Erythroblast (primary cell): ENCODE measurements around the gene ITPR1.

ENCODE experiments used
- GATA1 ChIP-seq: IDR thresholded peaks from 2 replicates; pipeline ENCODE4 v1.6.1; 2011; ENCODE audit warnings: low read depth, mild to moderate bottlenecking, control low read depth, low read length, moderate library complexity
- POLR2A ChIP-seq: IDR thresholded peaks from 2 replicates; pipeline ENCODE4 v1.6.1; 2011; ENCODE audit warnings: mild to moderate bottlenecking, low read length

DNA sequence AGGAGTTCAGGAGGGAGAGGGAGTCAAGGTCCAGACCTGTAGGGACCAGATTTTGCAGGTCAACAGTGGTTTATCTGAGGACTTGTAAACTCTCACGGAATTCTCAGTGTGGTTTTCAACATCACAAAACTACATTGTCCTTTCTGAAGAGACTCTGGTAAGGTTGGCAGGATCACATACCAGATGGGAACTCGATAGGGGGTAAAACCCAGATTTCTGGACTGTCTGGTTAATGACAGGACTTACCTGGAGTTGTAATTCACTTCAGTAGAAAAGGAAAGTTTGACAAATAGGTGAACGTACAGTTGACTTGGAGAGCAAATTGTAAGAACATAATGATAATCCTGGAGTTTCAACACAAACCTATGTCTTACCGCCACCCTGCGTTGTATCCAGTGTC, 5.3 kb downstream of the ITPR1 start:
- TF ChIP-seq GATA1 = no peak
- TF ChIP-seq POLR2A = no peak
